ENCODE data around the gene SGCG. TPM values are rescaled to one million over a fixed set of nuclear protein-coding genes. Genes with fewer than 3 reads are reported as not detected.

SGCG gene
- total RNA-seq, 1 experiment from 2014 or later: 0.15 TPM

- H3K4me2 ChIP-seq (ENCODE audit: low read length): no peak overlapping the region
- no peaks in the 10 kb centered on the region for H3K79me2 ChIP-seq (ENCODE audit: insufficient read depth, low read length)
- intact Hi-C loops (cut with micrococcal nuclease): no loop called here
- no peaks in the 10 kb centered on the region for H3K36me3 ChIP-seq (ENCODE audit: control insufficient read depth in 1 of 2, insufficient read depth in 2 of 2, low read length in 2 of 2)
- H3K4me1 ChIP-seq (ENCODE audit: control insufficient read depth in 1 of 2, insufficient read depth in 2 of 2, low read length in 2 of 2): no peaks in the 10 kb centered on the region
- POLR2A ChIA-PET: no interaction called here
- RAD21 ChIA-PET (ENCODE audit: low non-redundant PET in 1 of 2, low total read pairs in 2 of 2, uncharacterized antibody in 2 of 2, unreplicated experiment in 2 of 2): no interaction called here
- H3K27me3 ChIP-seq (ENCODE audit: insufficient read depth, low read length): no peaks in the 10 kb centered on the region
- no peak overlapping the region for H3K27ac ChIP-seq (ENCODE audit: low read depth, low read length)
- TF ChIP-seq EZH2 (IDR thresholded peaks at IDR 0.05) (no peak), CBX3 (IDR thresholded peaks at IDR 0.05; ENCODE audit: low read depth) (no peak), REST (IDR thresholded peaks at IDR 0.05; ENCODE audit: low read depth) (no peak), SRF (IDR thresholded peaks at IDR 0.05; ENCODE audit: low read depth) (no peak), POLR2AphosphoS5 (IDR thresholded peaks at IDR 0.05; ENCODE audit: low read depth, low read length) (no peak), CEBPB (IDR thresholded peaks at IDR 0.05; ENCODE audit: low read depth) (no peak), ZNF274 (IDR thresholded peaks at IDR 0.05; ENCODE audit: low read depth, low read length) (no peak), SP1 (IDR thresholded peaks at IDR 0.05; ENCODE audit: low read depth) (no peak), RAD21 (IDR thresholded peaks at IDR 0.05; ENCODE audit: low read depth) (no peak), ZFX (IDR thresholded peaks at IDR 0.05) (no peak), ATF3 (IDR thresholded peaks at IDR 0.05) (no peak), CTCF (IDR thresholded peaks at IDR 0.05 in 2 of 3, conservative IDR thresholded peaks at IDR 0.05 in 1 of 3; ENCODE audit: borderline replicate concordance in 1 of 3, insufficient read depth in 1 of 3, low read depth in 2 of 3, low read length in 2 of 3) (no peak), SIN3A (IDR thresholded peaks at IDR 0.05; ENCODE audit: low read depth) (no peak)
- no peak overlapping the region for H2AFZ ChIP-seq (ENCODE audit: low read depth, low read length, poor library complexity, severe bottlenecking)
- ATAC-seq (no peak), DNase-seq (ENCODE audit: low read depth, low spot score) (no peak)
- H3K9me2 ChIP-seq (ENCODE audit: insufficient read depth): no peaks in the 10 kb centered on the region
- H3K4me3 ChIP-seq (replicated peaks in 1 of 2; ENCODE audit: low read depth in 1 of 2, low read length in 2 of 2): no peak overlapping the region
- H3K9me3 ChIP-seq (ENCODE audit: control insufficient read depth in 1 of 2, insufficient read depth in 1 of 2, low read depth in 1 of 2, low read length in 2 of 2): no peaks in the 10 kb centered on the region
- no TSS peak for BruUV-seq (replicated peaks)
- no peak overlapping the region for H3K9ac ChIP-seq (ENCODE audit: low read length)
- CTCF ChIA-PET: no interaction called here
- no peaks in the 10 kb centered on the region for H4K20me1 ChIP-seq (ENCODE audit: insufficient read depth)
These were observed 40.3 kb upstream of the SGCG start for GRCh38 chr13:23140492-23140891.

Data from HCT116 (cell line).